KOPT-K1 (cell line): Measurements from ENCODE around the gene AVPR1B.
"Not testable (repeated sequence)": the region's sequence is repeated elsewhere in the genome, so short reads cannot be mapped to it uniquely, and the experiment has no call there.

Source experiments
- H3K27ac ChIP-seq: fragments of 200-600 bp; sonication (generic); 2 replicates; pipeline ENCODE4 v1.5.1; 2016; ENCODE audit warnings: antibody characterized with exemption, mild to moderate bottlenecking, low read depth, low read length; ENCODE audit not compliant: poor library complexity, severe bottlenecking
- H3K36me3 ChIP-seq: fragments of 200-600 bp; sonication (generic); 2 replicates; pipeline ENCODE4 v1.5.1; 2017; ENCODE audit warnings: antibody characterized with exemption, mild to moderate bottlenecking, low read length, moderate library complexity; ENCODE audit not compliant: insufficient read depth
- H3K9me3 ChIP-seq: fragments of 200-600 bp; sonication (generic); 2 replicates; pipeline ENCODE4 v1.5.1; 2017; ENCODE audit warnings: antibody characterized with exemption, low read length, mild to moderate bottlenecking; ENCODE audit not compliant: insufficient read depth, poor library complexity, severe bottlenecking

AVPR1B gene

GRCh38 chr1:206075786-206076755 is 41.1 kb downstream of the AVPR1B start:
- no peaks in the 10 kb centered on the region for H3K9me3 ChIP-seq
- H3K27ac ChIP-seq = no peak overlapping the region
- no peaks in the 10 kb centered on the region for H3K36me3 ChIP-seq

DNA sequence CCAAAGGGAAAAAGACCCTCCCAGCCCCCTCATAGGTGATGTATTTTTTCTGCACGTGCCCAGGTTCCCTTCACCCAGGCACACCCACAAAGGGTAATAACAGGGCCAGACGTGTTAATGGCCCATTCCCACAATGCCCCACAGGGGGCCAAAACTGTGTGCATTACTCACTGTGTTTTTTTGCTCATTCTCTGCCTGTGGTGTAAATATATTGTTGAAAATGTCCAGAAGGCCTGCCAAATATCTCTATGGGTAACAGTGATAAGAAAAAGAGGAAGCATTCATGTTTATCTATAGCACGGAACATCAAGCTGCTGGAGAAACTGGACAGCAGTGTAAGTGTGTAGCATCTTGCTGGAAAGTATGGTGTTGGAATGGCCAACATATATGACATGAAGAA is 42.3 kb downstream of the AVPR1B start:
- Histone ChIP-seq H3K36me3 (no peaks in the 10 kb centered on the region), H3K27ac (no peak overlapping the region), H3K9me3 (no peaks in the 10 kb centered on the region)

- Histone ChIP-seq H3K9me3 (no peaks in the 10 kb centered on the region), H3K27ac (no peak overlapping the region), H3K36me3 (no peaks in the 10 kb centered on the region)
Measured at GRCh38 chr1:206070627-206071304, 46.4 kb downstream of the AVPR1B start.

- Histone ChIP-seq H3K27ac (no peak overlapping the region), H3K36me3 (no peaks in the 10 kb centered on the region), H3K9me3 (no peaks in the 10 kb centered on the region)
Measured at GRCh38 chr1:206068314-206068713, 48.9 kb downstream of the AVPR1B start.

DNA sequence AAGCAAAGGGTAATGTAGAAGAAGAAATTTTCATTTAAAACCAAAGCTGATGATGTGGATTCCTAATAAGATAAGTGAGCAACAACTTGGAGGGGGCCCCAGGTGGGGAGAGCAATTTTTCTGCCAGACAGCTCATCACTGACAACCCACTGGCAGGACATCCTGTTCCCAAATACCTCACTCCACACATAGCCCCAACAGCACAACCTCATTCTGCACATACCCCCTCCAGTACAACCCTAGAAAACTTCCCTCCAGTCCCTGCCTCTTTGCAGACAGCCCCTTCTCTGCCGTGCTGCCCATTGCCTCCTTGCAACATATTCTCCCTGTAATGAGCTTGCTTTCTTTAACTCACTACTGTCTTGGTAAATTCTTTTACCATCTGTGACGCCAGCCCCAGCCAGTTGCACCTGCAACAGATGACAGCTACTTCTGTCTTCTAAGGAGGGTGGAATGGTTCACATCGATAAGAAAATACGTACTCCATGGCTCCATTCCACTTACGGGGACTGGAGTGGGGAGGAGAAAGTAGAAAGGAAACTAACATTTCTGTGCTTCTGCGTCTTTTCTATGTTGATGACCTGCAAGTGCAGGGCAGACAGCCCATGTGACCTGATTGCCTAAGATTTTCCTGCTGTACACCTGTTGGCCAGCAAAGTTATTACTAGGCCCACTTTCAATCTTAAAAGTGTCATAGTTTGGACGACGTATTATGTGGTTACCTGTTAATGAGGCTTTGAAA is 49.5 kb downstream of the AVPR1B start:
- Histone ChIP-seq H3K36me3 (no peaks in the 10 kb centered on the region), H3K9me3 (no peaks in the 10 kb centered on the region), H3K27ac (no peak overlapping the region)

DNA sequence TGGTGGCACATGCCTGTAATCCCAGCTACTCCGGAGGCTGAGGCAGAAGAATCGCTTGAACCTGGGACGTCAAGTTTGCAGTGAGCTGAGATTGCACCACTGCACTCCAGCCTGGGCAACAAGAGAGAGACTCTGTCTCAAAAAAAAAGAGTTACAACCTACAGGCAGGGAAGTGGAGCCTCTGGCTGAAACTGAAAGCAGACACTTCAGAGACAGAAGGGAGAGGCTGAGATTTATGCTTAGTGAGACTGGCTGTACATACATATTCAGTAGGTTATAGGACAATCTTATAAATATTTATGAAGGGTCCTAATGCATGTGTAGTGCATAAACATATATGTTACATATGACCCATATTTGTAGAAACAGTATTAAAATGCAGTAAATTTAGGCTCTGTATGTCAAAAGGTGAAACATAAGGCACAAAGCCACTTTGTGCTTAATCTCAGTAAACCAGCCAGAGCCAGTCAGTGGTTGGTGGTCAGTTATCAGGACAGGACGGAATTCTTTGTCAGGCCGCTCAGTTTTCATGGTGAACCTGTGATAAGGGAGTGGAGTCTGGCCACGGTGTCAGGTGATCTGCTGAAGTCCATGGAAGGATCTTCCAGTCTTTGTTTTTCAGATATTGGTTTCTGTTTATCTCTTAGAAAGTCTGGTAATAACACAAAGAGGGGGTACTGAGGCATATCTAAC is 50.6 kb downstream of the AVPR1B start:
- no peaks in the 10 kb centered on the region for H3K36me3 ChIP-seq
- no peaks in the 10 kb centered on the region for H3K9me3 ChIP-seq
- H3K27ac ChIP-seq = no peak overlapping the region

DNA sequence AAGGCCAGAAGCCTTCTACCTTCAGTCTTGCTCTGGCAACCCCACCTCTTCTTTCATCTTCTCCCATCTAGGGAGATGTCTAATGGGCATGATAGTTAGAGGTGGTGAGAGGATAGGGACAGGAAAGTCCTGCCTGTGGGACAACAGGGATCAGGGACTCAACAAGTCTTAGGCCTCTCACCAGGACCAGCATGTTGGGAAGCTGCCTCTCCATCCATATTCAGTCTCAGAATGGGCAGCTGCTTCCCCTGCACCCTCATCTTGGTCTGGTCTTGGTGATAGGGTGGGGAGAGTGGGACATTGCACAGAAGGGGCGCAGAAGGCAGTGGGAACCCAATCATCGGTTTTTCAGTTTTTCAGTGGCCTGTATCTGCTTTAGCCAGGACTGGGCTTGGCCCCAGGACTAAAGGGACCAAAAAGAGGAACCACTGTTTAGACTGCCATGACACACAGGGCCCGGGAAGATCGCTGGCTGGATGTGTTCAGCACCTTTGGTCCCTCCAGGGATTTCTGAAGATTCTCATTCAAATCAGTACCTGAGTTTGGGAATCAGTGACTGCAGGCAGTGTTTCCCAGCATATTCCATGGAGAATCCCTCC is 51.5 kb downstream of the AVPR1B start:
- Histone ChIP-seq H3K36me3 (no peaks in the 10 kb centered on the region), H3K27ac (no peak overlapping the region), H3K9me3 (no peaks in the 10 kb centered on the region)

GRCh38 chr1:206064501-206064900 is 52.7 kb downstream of the AVPR1B start:
- not testable (repeated sequence) for H3K27ac ChIP-seq, H3K36me3 ChIP-seq, H3K9me3 ChIP-seq

- H3K9me3 ChIP-seq, H3K27ac ChIP-seq, H3K36me3 ChIP-seq: not testable (repeated sequence)
Measured at GRCh38 chr1:206064001-206064400, 53.2 kb downstream of the AVPR1B start.

DNA sequence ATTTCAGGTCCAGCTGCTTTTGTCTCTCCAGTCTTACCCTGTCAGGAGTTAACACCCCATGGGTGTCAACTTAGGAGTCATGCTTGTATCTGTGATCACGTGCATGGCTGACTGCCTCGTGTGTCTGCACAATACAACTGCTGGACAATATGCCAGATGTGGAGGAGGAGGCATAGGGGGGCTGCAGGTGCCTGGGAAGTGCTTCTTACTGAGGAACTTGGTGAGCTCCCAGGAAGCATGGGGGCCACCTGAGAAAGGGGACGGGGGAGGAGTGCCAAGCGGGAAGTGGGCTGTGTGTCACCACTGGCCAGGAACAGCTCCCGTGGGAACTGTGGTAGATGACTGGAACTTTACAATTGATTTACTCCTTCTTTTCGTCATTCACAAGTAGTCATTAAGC is 54.7 kb downstream of the AVPR1B start:
- Histone ChIP-seq H3K36me3 (no peaks in the 10 kb centered on the region), H3K9me3 (no peaks in the 10 kb centered on the region), H3K27ac (no peak overlapping the region)

DNA sequence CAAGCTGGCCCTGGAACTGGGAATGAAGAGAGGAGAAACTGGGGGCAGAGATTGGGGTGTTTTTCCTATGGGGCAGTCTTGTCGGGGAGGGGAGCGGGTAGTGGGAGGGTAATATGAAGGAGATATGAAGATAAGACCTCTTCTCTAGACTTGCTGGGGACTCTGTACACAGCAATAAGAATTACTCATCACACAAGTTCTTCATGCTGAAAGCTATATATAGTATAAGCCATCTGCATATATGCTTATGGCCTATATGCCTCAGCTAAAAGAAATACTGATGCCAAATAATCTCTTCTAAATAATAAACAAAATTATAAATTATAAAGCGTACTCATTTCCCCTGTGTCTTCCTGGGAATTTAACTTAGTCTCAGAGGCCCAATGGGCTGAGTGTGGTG is 56.3 kb downstream of the AVPR1B start:
- H3K9me3 ChIP-seq = no peaks in the 10 kb centered on the region
- no peak overlapping the region for H3K27ac ChIP-seq
- no peaks in the 10 kb centered on the region for H3K36me3 ChIP-seq
